GM06990 (cell line): ENCODE data around the gene CDX1.

Experiments used
- DNase-seq: peaks from one replicate; pipeline ENCODE4 v3.0.0-alpha.2; 2011; ENCODE audit not compliant: insufficient read length; ENCODE audit errors: extremely low read depth
- H3K27me3 ChIP-seq: replicated peaks from 2 replicates; pipeline ENCODE4 v1.6.0; 2011; ENCODE audit warnings: low read length; ENCODE audit not compliant: control insufficient read depth, insufficient read depth
- H3K36me3 ChIP-seq: 2 replicates; pipeline ENCODE4 v1.5.1; 2011; ENCODE audit warnings: low read length; ENCODE audit not compliant: control insufficient read depth, insufficient read depth
- H3K4me3 ChIP-seq: replicated peaks from 2 replicates; pipeline ENCODE4 v1.5.1; 2011; ENCODE audit warnings: low read depth, mild to moderate bottlenecking, control low read depth, low read length
- CTCF ChIP-seq: IDR thresholded peaks from 2 replicates; pipeline ENCODE4 v1.5.1; 2011; ENCODE audit warnings: low read length, control low read depth, mild to moderate bottlenecking, inconsistent platforms; ENCODE audit not compliant: insufficient read depth, poor library complexity, severe bottlenecking

The CDX1 gene

GRCh38 chr5:150137997-150138396, 28.6 kb upstream of the CDX1 start:
- no peak for TF ChIP-seq CTCF
- Histone ChIP-seq H3K4me3 (no peak overlapping the region), H3K36me3 (no peaks in the 10 kb centered on the region), H3K27me3 (no peaks in the 10 kb centered on the region; the same call in none of the 2 replicates)
- no peak for DNase-seq

GRCh38 chr5:150138551-150139265, 27.9 kb upstream of the CDX1 start:
- H3K36me3 ChIP-seq = no peaks in the 10 kb centered on the region
- no peak for TF ChIP-seq CTCF
- no peak for DNase-seq
- H3K27me3 ChIP-seq = no peaks in the 10 kb centered on the region; the same call in none of the 2 replicates
- no peak overlapping the region for H3K4me3 ChIP-seq

- no peak for DNase-seq
- H3K27me3 ChIP-seq = no peaks in the 10 kb centered on the region; the same call in none of the 2 replicates
- no peak for TF ChIP-seq CTCF
- H3K36me3 ChIP-seq = no peaks in the 10 kb centered on the region
- H3K4me3 ChIP-seq = no peak overlapping the region
Observed at GRCh38 chr5:150139334-150139733, 27.2 kb upstream of the CDX1 start.

GRCh38 chr5:150140830-150141229, 25.7 kb upstream of the CDX1 start:
- H3K4me3 ChIP-seq = no peak overlapping the region
- H3K27me3 ChIP-seq = no peaks in the 10 kb centered on the region; the same call in none of the 2 replicates
- TF ChIP-seq CTCF = no peak
- DNase-seq = no peak
- no peaks in the 10 kb centered on the region for H3K36me3 ChIP-seq

- no peak for TF ChIP-seq CTCF
- no peaks in the 10 kb centered on the region for H3K36me3 ChIP-seq
- DNase-seq = no peak
- no peak overlapping the region for H3K4me3 ChIP-seq
- H3K27me3 ChIP-seq = no peaks in the 10 kb centered on the region; the same call in none of the 2 replicates
Observed at GRCh38 chr5:150141544-150142184, 24.9 kb upstream of the CDX1 start.
